PC-9 (cell line): Measurements from ENCODE around the gene CEP112.

ENCODE experiments used
- EZH2 ChIP-seq: fragments of 200-600 bp; sonication (generic); IDR thresholded peaks from 2 replicates; pipeline ENCODE4 v1.8.0; 2017; ENCODE audit warnings: antibody characterized with exemption, low read depth
- TF ChIP-seq, protein P1 (sequence below): fragments of 200-600 bp; sonication (generic); conservative IDR thresholded peaks from 2 replicates; pipeline ENCODE4 v1.6.1; 2017; ENCODE audit warnings: mixed run types, antibody characterized with exemption, mild to moderate bottlenecking, moderate library complexity

DNA sequence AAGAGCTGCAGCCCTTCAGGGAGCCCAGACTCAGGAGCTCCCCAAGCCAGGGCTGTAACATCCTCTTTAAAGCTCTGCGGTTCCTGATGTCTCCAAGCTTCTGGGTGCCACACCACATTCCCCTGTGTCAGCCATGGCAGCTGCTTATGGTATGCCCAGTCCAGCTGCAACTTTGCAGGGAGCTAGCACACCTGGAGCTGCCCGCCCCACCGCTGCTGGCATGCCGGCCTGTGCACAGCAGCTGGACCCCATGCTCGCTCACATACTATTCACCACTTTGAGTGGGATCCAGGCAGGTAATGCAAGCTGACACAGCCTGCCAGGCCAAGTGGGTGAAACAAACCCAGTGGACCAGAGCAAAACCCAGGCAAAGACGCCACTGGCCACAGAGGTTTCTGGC is 324.9 kb downstream of the CEP112 start:
- TF ChIP-seq, protein P1, sequence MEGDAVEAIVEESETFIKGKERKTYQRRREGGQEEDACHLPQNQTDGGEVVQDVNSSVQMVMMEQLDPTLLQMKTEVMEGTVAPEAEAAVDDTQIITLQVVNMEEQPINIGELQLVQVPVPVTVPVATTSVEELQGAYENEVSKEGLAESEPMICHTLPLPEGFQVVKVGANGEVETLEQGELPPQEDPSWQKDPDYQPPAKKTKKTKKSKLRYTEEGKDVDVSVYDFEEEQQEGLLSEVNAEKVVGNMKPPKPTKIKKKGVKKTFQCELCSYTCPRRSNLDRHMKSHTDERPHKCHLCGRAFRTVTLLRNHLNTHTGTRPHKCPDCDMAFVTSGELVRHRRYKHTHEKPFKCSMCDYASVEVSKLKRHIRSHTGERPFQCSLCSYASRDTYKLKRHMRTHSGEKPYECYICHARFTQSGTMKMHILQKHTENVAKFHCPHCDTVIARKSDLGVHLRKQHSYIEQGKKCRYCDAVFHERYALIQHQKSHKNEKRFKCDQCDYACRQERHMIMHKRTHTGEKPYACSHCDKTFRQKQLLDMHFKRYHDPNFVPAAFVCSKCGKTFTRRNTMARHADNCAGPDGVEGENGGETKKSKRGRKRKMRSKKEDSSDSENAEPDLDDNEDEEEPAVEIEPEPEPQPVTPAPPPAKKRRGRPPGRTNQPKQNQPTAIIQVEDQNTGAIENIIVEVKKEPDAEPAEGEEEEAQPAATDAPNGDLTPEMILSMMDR, result no peak
- no peak for TF ChIP-seq EZH2
